Measurements from ENCODE around the gene PIGN. TPM values are rescaled to one million over a fixed set of nuclear protein-coding genes. Genes with fewer than 3 reads are reported as not detected.

PIGN gene
- polyA plus RNA-seq, 3 donors, result 4.1 to 14.7 (median 14.6) TPM

GRCh38 chr18:62210138-62210537 lies 23.3 kb upstream of the PIGN start:
- Histone ChIP-seq H3K4me1 (ENCODE audit: control insufficient read depth in 1 of 2, insufficient read depth in 2 of 2, low read length in 2 of 2) (peaks cover 13 to 29% of the 10 kb centered on the region in 2 donors), H3K4me3 (replicated peaks in 1 of 3; ENCODE audit: low read depth in 2 of 3, low read length in 3 of 3) (no peak overlapping the region), H3K36me3 (replicated peaks in 1 of 2; ENCODE audit: control insufficient read depth in 1 of 2, insufficient read depth in 2 of 2, low read length in 2 of 2) (peaks cover 32 to 35% of the 10 kb centered on the region in 2 donors), H3K79me2 (ENCODE audit: insufficient read depth, low read length) (peaks cover 79% of the 10 kb centered on the region), H3K4me2 (replicated peaks; ENCODE audit: extremely low read depth, low read length, poor library complexity, severe bottlenecking) (no peak overlapping the region), H3K9me3 (replicated peaks in 1 of 2; ENCODE audit: control insufficient read depth in 1 of 2, insufficient read depth in 1 of 2, low read length in 2 of 2) (no peaks in the 10 kb centered on the region), H3K27ac (ENCODE audit: low read depth in 1 of 2, low read length in 2 of 2) (no peak overlapping the region), H3K9ac (ENCODE audit: insufficient read depth, low read length, poor library complexity, severe bottlenecking) (no peak overlapping the region), H4K20me1 (ENCODE audit: insufficient read depth, low read length) (peaks cover 88% of the 10 kb centered on the region), H2AFZ (ENCODE audit: insufficient read depth, low read depth, low read length, poor library complexity, severe bottlenecking) (no peak overlapping the region), H3K27me3 (ENCODE audit: control insufficient read depth in 2 of 2, insufficient read depth in 2 of 2, low read length in 2 of 2) (no peaks in the 10 kb centered on the region)
- H3K9me3 Mint-ChIP-seq, result peaks cover 0 to 4% (median 0%) of the 10 kb centered on the region in 7 donors
- intact Hi-C loops (cut with micrococcal nuclease), result no loop called here
- TF ChIP-seq, protein P1, sequence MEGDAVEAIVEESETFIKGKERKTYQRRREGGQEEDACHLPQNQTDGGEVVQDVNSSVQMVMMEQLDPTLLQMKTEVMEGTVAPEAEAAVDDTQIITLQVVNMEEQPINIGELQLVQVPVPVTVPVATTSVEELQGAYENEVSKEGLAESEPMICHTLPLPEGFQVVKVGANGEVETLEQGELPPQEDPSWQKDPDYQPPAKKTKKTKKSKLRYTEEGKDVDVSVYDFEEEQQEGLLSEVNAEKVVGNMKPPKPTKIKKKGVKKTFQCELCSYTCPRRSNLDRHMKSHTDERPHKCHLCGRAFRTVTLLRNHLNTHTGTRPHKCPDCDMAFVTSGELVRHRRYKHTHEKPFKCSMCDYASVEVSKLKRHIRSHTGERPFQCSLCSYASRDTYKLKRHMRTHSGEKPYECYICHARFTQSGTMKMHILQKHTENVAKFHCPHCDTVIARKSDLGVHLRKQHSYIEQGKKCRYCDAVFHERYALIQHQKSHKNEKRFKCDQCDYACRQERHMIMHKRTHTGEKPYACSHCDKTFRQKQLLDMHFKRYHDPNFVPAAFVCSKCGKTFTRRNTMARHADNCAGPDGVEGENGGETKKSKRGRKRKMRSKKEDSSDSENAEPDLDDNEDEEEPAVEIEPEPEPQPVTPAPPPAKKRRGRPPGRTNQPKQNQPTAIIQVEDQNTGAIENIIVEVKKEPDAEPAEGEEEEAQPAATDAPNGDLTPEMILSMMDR (IDR thresholded peaks at IDR 0.05), result no peak
- WGBS (ENCODE audit: insufficient coverage), result no CpG with 5 or more reads among the region's 1 CpG
- no peak for DNase-seq
- H3K27me3 Mint-ChIP-seq (ENCODE audit: low read depth in 3 of 3), result peaks cover 0 to 1% (median 0%) of the 10 kb centered on the region in 3 donors
- H3K4me1 Mint-ChIP-seq, result peaks cover 32% of the 10 kb centered on the region
- H3K27ac Mint-ChIP-seq, result peak overlapping the region in 1 of 7 donors; percentile 30
- H3K4me3 Mint-ChIP-seq, result no peak overlapping the region
- peaks cover 18 to 28% of the 10 kb centered on the region in 2 donors for H3K36me3 Mint-ChIP-seq

DNA sequence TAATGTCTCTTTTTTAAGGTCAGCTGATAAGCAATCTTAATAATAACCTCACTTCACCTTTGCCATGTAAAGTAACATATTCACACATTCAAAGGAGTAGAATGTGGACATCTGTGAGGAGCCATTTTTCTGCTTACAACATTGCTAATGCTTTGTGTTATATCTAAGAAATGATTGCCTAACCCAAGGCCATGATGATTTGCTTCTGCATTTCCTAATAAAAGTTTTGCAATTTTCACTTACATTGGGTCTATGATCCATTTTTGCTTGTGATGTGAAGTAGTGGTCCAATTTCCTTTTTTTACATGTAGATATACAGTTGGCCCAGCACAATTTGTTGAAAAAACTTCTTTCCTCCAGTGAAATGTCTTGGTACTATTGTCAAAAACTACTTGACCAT lies 22.2 kb upstream of the PIGN start:
- no peaks in the 10 kb centered on the region for H3K9me3 ChIP-seq (replicated peaks in 1 of 2; ENCODE audit: control insufficient read depth in 1 of 2, insufficient read depth in 1 of 2, low read length in 2 of 2)
- DNase-seq, result peak; percentile 64 to 86 (median 74)
- H3K27me3 ChIP-seq (ENCODE audit: control insufficient read depth in 2 of 2, insufficient read depth in 2 of 2, low read length in 2 of 2), result no peaks in the 10 kb centered on the region
- peaks cover 13 to 29% of the 10 kb centered on the region in 2 donors for H3K4me1 ChIP-seq (ENCODE audit: control insufficient read depth in 1 of 2, insufficient read depth in 2 of 2, low read length in 2 of 2)
- Mint-ChIP-seq H3K27me3 (ENCODE audit: low read depth in 3 of 3) (no peaks in the 10 kb centered on the region), H3K36me3 (peaks cover 14 to 23% of the 10 kb centered on the region in 2 donors), H3K9me3 (peaks cover 0 to 4% (median 0%) of the 10 kb centered on the region in 7 donors), H3K4me1 (peaks cover 32% of the 10 kb centered on the region), H3K4me3 (no peak overlapping the region), H3K27ac (peak overlapping the region; percentile 50 to 90 (median 76))
- no peak overlapping the region for H3K4me3 ChIP-seq (replicated peaks in 1 of 3; ENCODE audit: low read depth in 2 of 3, low read length in 3 of 3)
- peaks cover 81% of the 10 kb centered on the region for H3K79me2 ChIP-seq (ENCODE audit: insufficient read depth, low read length)
- H2AFZ ChIP-seq (ENCODE audit: insufficient read depth, low read depth, low read length, poor library complexity, severe bottlenecking), result no peak overlapping the region
- intact Hi-C loops (cut with micrococcal nuclease), result no loop called here
- TF ChIP-seq, protein P1 (IDR thresholded peaks at IDR 0.05), result no peak
- no peak overlapping the region for H3K9ac ChIP-seq (ENCODE audit: insufficient read depth, low read length, poor library complexity, severe bottlenecking)
- peaks cover 88% of the 10 kb centered on the region for H4K20me1 ChIP-seq (ENCODE audit: insufficient read depth, low read length)
- H3K27ac ChIP-seq (ENCODE audit: low read depth in 1 of 2, low read length in 2 of 2), result peak overlapping the region; percentile 29 to 74
- H3K4me2 ChIP-seq (replicated peaks; ENCODE audit: extremely low read depth, low read length, poor library complexity, severe bottlenecking), result peak overlapping the region; percentile 46
- peaks cover 22 to 24% of the 10 kb centered on the region in 2 donors for H3K36me3 ChIP-seq (replicated peaks in 1 of 2; ENCODE audit: control insufficient read depth in 1 of 2, insufficient read depth in 2 of 2, low read length in 2 of 2)

Measured in CD14-positive monocyte (primary cell).